AG09309 (cell line): ENCODE measurements around the gene TXNDC8.

Experiments used
- DNase-seq: peaks from one replicate; pipeline ENCODE4 v3.0.0-alpha.2; 2010; ENCODE audit warnings: low read depth
- H3K4me3 ChIP-seq: 2 replicates; pipeline ENCODE4 v1.5.1; 2011; ENCODE audit warnings: mild to moderate bottlenecking, low read depth, low read length, moderate library complexity; ENCODE audit not compliant: control insufficient read depth
- CTCF ChIP-seq: IDR thresholded peaks from 2 replicates; pipeline ENCODE4 v1.5.1; 2011; ENCODE audit warnings: mild to moderate bottlenecking, low read depth, low read length, inconsistent platforms; ENCODE audit not compliant: insufficient read depth, control insufficient read depth; ENCODE audit errors: missing control alignments

Gene TXNDC8

GRCh38 chr9:110276781-110277180, 60.9 kb downstream of the TXNDC8 start:
- H3K4me3 ChIP-seq = no peak overlapping the region
- no peak for DNase-seq
- TF ChIP-seq CTCF = no peak

- no peak for TF ChIP-seq CTCF
- no peak for DNase-seq
- H3K4me3 ChIP-seq = no peak overlapping the region
Observed at GRCh38 chr9:110270211-110270995, 67.3 kb downstream of the TXNDC8 start.

GRCh38 chr9:110266795-110267194, 70.9 kb downstream of the TXNDC8 start:
- H3K4me3 ChIP-seq = no peak overlapping the region
- no peak for DNase-seq
- TF ChIP-seq CTCF = no peak

- no peak for TF ChIP-seq CTCF
- H3K4me3 ChIP-seq = no peak overlapping the region
- DNase-seq = peak; percentile 32
Observed at GRCh38 chr9:110261632-110262031, 76.0 kb downstream of the TXNDC8 start.

- peak overlapping the region; percentile 7; the same call in 1 of the 2 replicates for H3K4me3 ChIP-seq
- TF ChIP-seq CTCF = no peak
- no peak for DNase-seq
Observed at GRCh38 chr9:110260911-110261310, 76.8 kb downstream of the TXNDC8 start.

- TF ChIP-seq CTCF = no peak
- H3K4me3 ChIP-seq = no peak overlapping the region
- DNase-seq = no peak
Observed at GRCh38 chr9:110259566-110259965, 78.1 kb downstream of the TXNDC8 start.
